GM19452 (cell line): ENCODE measurements around the gene TSHZ2.
"Not testable (repeated sequence)": the region's sequence is repeated elsewhere in the genome, so short reads cannot be mapped to it uniquely, and the experiment has no call there.

Experiments
- ATAC-seq: cut with Tn5 transposase; IDR thresholded peaks from one replicate; pipeline ENCODE4 v1.9.1; 2021; ENCODE audit not compliant: unreplicated experiment

TSHZ2 gene

DNA sequence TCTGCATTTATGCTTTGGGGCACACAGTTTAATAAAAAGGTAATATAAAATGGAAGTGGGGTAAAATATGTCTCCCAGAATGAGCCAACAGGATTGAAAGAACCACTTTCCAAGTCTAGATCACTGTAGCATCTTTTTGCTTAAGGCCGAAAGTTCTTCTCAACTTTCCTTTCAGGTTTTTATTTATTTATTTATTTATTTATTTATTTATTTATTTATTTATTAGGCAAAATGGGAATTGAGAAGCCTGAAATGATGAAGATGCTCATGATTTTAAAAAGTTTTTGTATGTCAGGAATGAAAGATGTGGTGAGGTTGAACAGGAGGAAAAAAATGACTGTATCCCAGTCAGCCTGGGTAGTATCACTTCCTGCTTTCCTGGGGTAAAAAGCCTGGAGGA is 24.0 kb downstream of the TSHZ2 start:
- no peak for ATAC-seq

DNA sequence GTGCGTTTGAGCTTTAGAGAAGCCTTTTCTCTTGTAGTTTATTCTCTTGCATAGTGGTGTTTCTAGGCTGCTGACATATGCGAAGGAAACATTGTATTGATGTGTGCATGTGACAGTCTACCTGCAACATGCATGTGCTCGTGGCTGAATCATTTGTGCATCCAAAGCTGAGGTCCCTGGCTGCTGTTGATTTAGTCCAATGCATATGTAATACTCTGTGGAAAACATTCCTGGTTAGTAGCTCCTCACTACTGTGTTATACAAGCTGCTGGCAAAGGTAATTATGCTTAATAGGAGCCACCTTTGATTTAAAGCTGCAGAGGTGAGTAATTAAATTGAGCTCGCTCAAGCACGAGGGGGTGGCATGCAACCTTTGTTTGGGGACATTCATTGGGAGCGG is 24.5 kb downstream of the TSHZ2 start:
- ATAC-seq, result no peak

DNA sequence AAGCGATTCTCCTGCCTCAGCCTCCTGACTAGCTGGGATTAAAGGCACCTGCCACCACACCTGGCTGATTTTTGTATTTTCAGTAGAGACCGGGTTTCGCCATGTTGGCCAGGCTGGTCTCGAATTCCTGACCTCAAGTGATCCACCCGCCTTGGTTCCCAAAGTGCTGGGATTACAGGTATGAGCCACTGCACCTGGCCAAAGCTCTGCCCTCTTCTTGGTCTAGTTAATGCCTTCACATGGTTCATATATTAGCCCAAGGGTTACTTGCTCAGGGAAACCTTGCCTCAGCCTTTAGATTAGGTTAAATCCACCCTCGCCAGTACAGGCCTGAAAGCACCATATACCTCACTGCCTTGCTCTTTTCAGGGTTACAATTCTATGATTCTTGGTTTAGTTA is 26.1 kb downstream of the TSHZ2 start:
- ATAC-seq, result no peak

DNA sequence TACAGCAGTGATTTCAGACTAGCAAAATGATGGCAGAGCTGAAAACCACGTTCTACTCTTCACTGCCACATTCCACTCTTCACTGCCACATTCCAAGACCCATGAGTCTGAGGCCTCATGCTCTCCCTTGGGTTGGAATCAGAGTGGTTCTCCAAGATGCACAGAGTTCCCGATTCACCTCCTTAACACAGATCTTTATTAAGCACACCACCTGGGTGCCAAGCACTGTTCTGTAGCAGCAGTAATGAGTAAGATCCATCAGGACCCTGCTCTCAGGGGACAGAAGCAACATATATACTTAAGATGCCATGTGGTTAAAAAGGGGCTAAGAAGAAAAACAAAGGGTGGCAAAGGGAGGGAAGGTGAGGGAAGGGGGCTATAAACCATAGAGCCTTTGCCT is 26.9 kb downstream of the TSHZ2 start:
- no peak for ATAC-seq

DNA sequence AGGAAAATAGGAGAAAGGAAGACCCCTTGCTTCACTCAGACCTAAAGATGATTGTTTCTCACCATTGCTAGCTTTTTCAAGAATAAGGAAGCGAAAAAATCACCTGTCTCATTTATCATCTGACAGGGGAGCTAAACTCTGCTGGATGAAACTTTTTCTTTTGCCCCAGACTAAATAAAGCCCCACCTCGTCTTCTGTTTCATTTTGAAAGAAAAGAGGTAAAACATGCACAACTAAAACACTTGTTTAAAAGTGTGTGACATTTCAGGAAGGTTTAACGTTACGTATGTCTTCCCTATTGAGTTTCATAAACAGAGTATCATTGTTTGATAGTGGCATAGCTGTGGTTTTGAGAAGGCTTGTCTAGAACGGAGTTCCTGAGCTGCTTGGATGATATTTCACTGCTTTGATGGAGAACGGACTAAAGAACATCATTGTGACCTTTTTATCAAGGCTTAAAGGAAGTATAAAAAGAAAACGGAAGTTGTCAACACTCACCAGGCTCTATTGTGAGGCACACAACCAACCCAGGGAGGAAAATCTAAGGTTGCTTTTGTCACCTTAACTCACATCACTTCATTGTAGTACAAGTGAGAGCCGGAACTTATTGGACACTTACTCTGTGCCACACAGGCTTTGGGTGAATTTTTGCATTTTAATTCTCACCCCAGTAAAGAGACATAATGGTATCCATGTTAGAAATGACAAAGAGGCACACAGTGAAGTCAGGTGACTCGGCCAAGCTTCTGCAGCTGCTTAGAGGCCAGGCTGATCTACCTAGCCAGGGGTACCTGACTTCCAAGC is 29.5 kb downstream of the TSHZ2 start:
- ATAC-seq, result no peak

DNA sequence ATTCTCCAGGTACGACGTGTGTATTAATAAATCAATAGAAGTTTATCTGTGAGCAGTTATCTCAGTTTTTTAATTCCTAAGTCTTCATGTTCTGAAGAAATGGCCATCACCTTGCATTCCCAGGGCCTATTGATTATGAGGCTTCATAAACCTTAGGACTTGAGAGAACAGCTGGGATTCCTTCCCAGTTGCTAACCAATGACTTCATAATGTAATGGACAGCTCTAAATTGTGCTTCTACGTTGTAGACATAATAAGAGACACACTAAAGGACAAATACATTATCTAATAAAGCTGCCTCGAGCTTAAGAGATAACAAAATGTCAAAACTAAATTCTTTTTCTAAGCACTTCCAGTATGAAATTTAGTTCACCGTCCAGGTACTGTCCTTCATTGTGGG is 30.6 kb downstream of the TSHZ2 start:
- no peak for ATAC-seq

DNA sequence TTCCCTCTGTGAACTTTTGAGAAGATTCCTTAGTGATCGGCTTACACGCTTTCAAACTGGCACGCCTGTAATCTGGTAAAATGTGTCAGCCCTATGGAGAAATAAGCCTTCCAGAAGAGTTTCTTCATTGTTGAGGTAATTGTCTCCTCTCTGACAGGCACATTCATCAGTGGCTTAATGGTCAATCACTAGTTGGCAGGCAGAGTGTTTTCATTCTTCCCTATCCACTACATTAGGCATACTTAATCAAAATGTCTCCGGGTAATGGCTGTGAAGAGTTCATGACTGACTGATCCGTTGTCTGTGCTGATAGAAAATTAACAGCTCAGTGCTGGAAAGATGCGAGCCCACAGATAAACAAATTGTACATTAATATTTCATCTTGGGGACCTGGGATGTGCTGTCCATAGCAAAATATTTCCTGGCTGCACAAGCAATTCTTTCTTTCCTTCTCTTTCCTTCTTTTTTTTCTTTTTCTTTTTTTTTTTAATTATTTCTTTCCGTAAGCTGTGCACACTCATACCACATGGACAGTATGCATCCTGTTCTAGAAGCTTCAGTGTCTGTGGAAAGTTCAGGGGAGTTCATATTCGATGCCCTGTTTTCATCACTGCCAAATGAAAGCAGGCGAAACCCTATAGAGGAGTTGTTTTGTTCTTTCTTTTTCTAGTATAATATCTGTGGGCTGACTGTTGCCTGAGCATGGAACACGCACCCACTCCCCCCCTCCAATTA is 31.4 kb downstream of the TSHZ2 start:
- no peak for ATAC-seq

DNA sequence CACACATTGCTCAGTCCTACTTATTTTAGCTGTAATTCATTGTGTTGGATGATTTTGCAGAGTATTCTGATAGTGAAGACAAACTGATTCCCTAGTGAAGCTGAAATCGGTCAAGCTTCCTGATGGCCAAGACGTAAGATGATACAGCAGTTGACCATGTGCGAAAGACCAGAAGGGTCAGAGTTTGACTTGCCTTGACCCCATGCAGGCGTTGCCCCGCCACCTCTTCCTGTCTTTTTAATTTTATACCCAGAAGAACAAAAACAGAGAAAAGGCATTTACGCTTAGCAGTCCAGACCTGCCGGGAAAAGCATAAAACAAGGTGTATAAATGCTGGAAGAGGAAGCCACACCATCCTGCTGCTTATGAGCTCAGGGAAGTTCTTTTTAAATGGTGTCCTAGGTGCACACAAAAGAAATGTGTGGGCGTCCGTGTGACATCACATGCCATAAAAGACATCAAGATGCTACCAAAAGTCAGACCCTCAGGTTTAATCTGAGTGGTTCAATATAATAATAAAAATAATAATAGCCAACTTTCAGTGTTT is 32.2 kb downstream of the TSHZ2 start:
- no peak for ATAC-seq

DNA sequence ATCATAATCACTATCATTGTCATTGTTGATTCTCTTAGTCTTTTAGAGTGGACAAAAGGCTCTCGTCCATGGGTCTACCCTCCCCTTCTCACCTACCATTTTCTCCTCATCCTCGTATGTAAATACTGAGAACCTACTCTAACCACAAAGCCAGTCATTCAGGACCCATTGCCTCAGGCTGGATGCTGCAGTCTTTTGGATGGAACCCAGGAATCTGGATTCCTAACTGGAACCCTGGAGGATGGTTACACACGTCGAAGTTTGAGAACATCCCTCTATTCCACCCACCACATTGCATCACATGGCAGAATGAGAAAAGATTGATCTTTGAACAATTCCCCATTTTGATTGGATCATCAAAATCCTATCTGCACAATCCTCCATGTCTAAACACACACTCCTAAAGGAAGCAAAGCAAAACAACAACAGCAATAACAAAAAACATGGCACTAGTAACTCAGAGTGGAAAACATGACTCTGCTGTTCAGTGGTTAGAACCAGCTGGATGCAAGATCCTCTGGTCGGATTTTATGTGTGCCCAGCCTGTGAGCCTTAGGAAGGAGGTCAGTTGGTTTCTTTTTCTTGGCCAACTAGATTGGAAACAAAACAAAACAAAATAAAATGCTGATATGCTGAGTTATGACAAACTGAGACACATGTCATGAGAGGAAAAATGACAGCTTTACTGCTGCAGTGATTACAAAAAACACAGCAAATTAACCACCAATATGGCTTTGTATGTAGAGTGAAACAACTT is 38.0 kb downstream of the TSHZ2 start:
- ATAC-seq, result no peak

DNA sequence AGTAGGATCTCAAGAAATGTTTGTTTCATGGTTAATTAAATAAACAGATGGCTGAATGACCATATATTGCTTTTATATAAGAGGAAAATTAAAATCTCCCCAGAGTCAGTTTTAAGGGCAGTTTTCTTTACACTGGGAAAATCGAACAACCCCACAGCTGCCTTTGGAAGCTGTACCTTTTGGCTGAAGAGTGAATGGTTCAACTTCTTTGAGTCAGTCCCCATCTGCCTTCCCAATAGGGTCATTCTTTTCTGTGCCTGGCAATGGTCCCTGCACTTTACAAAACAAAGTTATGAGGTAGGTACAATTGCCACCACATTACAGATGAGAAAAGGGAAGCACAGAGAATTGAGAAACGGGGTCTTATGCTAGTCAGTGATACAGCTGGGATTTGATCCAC is 39.5 kb downstream of the TSHZ2 start:
- ATAC-seq, result no peak

DNA sequence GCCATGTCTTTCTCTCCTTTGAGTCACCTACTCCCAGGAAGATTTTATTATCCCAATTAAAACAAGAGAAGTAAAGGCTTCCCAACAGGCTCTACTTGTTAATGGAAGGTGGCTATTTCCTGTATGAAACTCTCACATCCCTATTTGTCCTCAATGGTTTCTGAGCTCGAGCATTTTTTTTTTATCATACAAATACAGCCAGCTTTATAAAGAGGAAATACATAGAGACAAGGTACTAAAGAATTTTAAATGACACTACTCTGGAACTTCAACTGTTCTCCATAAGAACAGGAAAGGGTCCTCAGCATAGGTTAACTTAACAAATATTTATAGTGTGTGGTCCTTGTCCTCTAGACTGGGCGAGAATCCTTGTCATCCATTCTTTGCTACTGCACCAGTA is 41.0 kb downstream of the TSHZ2 start:
- no peak for ATAC-seq

DNA sequence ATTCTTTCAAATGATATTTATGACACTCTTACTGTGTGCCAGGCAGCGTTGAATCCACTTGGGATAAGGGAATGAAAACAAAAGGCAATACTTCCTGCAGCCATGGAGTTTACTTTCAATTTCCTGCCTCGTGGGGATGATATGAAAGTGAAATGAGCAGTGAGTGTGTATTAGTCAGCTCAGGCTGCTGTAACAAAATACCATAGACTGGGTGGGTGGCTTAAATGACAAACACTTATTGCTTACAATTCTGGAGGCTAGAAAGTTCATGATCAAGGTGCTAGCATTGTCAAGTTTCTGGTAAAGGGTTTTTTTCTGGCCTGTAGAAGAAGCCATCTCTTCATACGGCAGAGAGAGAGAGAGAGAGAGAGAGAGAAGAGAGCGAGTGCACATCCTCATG is 41.7 kb downstream of the TSHZ2 start:
- ATAC-seq, result no peak

DNA sequence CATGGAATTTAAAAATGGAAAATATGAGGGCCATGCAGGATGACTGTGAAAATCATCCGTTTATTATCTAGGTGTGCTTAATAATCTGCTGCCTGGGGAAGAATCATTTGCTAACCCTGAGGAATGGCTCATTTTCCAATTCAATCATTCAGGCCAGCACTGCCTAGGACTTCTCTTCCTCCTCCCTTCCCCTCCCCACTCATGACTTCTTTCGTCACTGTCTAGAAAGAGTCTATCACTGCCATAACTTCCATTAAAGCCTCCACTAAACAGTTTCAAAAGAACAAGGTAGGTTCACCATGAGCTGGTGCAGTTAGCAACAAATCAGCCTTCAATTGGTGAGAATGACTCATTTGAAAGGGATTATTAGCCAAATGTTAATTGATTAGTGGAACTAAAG is 43.9 kb downstream of the TSHZ2 start:
- no peak for ATAC-seq

DNA sequence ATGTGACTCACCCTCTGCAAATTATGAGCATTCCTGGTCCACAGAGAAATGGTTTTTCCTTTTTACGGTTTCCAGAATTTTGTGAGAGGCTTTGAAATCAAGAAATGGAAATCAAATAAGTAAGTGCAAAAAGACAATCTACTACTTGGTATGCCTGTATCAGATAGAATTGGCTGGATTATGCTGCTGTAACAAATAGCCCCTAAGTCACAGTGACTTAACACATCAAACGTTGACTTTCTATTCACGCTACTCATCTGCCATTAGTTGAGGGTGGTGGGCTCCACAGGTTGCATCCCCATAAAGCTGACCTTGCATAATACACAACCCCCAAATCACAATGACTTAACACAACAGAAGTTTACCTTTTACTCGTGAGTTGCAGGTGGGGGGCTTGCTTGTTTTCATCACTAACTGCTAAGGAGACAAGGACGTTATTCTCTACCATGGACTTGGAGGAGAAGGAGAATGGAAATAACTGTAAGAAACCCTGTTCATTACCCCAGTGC is 44.4 kb downstream of the TSHZ2 start:
- ATAC-seq, result no peak

DNA sequence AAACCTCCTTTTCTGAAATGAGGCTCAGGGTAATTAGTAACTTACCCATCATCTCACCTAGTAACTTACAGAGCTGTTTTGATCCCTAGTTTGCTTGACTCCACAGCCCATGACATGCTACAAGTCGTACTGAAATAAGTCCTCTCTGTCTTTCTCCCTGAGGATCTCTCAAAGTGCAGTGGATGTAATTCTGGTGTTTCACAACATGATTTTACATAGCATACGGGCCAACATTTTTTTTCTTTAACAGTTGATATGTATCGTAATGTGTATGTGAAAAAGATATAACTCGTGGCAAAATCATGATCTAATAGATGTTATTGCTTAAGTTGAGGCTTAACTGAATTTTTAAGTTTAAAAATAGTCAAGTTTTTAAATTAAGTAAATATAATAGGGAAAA is 45.0 kb downstream of the TSHZ2 start:
- ATAC-seq, result no peak

DNA sequence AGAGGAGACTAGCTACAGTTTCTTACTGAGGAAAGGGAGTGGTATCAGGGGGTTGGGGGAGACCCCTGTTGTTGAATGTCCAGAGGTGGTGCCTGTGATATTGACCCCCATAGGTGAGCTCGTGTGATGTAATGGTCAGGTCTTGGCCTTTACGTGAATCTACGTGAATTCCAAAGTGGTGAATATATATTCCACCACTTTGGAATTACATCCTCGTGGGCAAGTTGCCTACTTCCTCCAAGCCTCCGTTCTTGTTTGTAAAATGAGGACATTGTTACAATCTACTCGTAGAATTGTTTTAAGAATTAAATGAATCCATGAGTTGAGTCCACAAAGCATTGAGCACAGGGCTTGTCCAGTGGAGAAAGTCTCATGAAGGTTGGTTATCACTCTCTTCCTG is 47.3 kb downstream of the TSHZ2 start:
- ATAC-seq, result no peak

DNA sequence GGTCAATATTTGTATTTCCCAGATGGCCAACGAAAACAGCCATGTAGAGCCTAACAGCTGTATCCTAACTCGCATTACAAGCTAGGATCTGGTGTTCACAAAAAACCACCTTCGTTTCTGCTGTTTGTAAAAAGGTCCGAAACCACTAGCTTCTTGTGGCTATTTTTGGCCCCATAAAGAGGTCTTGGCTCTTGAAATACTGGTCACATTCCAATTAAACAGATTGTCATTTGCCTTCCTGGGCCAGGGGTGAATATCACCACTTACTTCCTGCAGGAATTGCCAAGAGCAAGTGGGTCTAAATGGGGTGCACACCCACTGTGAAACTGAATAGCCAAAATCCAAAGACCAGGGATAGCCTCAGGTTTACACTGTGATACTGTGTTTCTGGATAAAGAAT is 48.2 kb downstream of the TSHZ2 start:
- no peak for ATAC-seq

DNA sequence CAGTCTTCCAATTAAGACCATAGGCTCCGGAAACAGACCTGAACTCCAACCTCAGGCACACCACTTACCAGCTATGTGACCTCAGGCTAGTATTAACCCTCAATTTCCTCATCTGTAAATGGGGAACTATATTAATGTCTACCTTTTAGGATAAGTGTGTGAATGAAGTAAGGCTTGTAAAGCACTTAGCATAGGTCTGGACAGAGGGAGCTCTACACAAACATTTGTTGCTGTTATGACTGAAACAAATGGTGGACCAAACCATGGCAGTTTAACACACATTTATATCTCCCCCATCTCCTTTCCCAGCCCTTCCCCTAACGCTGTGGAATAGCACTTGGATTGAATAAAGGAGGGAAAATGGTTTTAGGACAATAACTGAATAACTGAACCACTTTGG is 48.7 kb downstream of the TSHZ2 start:
- ATAC-seq, result no peak

DNA sequence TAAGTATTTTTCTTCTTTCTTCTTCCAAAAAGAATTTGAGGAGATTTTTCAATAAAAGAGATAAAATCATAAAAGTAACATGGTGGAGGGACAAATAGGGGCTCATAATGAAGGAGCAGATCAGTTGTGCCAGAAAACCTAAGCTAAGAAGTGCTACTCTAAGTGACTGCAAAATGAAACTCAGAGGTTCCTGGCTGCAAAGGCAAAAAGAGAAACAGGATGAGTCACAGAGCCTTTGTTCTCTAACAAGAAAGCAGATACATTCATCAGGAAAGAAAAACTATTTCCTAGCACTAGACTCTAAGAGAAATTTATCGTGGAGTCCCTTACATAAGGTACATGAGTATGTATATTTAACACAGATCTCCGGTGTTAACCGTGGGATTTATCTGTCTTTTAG is 49.8 kb downstream of the TSHZ2 start:
- ATAC-seq, result no peak

DNA sequence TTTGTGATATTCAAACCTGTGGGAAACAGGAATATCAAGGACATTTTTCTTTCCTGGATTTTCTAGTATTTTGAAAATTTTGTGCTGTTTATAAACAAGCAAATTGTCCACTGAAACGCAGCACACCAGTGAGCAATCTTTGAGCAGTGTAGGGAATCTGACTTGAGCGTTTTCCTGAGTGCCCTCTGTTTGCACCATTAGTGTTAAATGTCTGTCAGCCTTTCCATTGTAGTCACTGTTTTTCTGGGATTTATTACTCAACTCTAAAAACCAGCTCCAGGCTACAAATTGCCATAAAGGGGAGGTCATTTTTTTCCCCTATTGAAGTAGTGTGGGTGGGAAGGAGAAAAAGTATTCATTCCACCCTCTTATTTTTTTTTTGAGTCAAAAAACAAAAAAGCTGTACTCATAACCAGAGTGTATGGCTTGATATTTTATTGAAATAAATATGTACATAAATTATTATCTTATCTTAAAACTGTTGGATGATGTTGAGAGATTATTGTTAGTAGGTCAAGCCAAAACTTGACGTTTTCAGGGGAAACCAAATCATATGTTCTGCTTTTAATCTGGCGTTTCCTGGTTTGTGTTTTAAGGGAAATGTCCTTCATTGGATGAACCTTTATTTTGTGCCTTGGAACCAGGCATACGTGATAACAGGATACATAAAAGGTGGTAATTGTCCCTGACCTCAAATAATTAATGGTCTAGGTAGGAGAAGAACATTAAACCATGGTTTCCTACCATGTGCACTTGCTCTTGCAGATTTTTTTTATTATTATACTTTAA is 51.8 kb downstream of the TSHZ2 start:
- ATAC-seq, result no peak

DNA sequence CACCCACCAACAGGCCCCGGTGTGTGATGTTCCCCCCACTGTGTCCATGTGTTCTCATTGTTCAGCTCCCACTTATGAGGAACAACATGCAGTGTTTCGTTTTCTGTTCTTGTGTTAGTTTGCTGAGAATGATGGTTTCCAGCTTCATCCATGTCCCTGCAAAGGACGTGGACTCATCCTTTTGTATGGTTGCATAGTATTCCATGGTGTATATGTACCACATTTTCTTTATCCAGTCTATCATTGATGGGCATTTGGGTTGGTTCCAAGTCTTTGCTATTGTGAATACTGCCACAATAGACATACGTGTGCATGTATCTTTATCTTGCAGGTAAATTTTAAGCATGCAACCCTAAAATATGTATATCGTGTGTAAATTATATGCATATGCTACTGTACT is 52.5 kb downstream of the TSHZ2 start:
- ATAC-seq, result not testable (repeated sequence)
